ENCODE results near the gene RNF213. TPM values are rescaled to one million over a fixed set of nuclear protein-coding genes. Genes with fewer than 3 reads are reported as not detected.

Gene RNF213
- total and polyA plus RNA-seq, 2 of the 8 experiments (the other 6 are each of a cell fraction or from before 2014, with no cell fraction given): 33.8 to 62.8 TPM

DNA sequence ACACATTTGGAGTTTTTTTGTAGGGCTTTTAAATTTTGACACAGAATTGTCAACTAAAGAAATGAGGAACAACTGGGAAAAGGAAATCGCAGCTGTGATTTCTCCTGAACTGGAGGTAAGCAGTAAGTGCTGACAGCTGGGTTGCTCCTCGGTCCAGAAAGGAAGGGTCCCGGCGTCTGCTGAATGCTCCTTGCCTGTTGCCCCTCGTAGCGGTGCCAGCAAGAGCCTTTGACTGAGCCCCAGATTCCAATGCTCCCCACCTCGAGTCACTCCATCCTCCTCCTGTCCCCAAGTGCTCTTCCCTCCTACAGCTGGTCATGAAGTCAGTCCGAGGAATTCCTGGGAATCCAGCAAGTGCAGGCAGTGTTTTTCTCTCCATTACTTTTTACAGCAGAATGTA, 122.3 kb downstream of the RNF213 start:
- ChIA-PET POLR2A (ENCODE audit: partially characterized antibody) (no interaction called here), CTCF (ENCODE audit: partially characterized antibody) (interaction anchor here (1.0 to 2.2 kb wide), 3 partner anchors 8 to 22 kb away, joined by 3 to 4 read pairs (median 3); no protein-coding TSS in a partner anchor)
- WGBS, 2 experiments (ENCODE audit: extremely low coverage in 1 of 2, insufficient coverage in 1 of 2, insufficient read length in 1 of 2, insufficient replicate concordance in 2 of 2, low coverage in 1 of 2, low lambda C conversion rate in 2 of 2, missing lambda C conversion rate in 1 of 2): 93% methylated on average over 8 of the region's 8 CpGs; no CpG with 5 or more reads in 1 of the 2 experiments
- peaks cover 2 to 4% of the 10 kb centered on the region in 2 experiments for H4K20me1 ChIP-seq (replicated peaks in 1 of 2; ENCODE audit: control insufficient read depth in 1 of 2, insufficient read depth in 2 of 2, low read length in 2 of 2)
- FAIRE-seq (no peak), DNase-seq (ENCODE audit: low read depth in 1 of 2, low spot score in 2 of 2) (no peak)
- H3K4me2 ChIP-seq (ENCODE audit: insufficient read depth in 1 of 2, low read depth in 2 of 2, low read length in 2 of 2): no peak overlapping the region
- H3K14ac ChIP-seq (ENCODE audit: insufficient read length): no peak overlapping the region
- no peak overlapping the region for H2AFZ ChIP-seq (ENCODE audit: low read length)
- H3K4me1 ChIP-seq (replicated peaks in 1 of 4; ENCODE audit: control insufficient read depth in 3 of 4, insufficient read depth in 4 of 4, low read length in 3 of 4): no peaks in the 10 kb centered on the region
- H4K8ac ChIP-seq (ENCODE audit: extremely low read depth, insufficient read depth, low read length): no peak overlapping the region
- no peak overlapping the region for H2BK20ac ChIP-seq (ENCODE audit: low read length)
- no peaks in the 10 kb centered on the region for H3K79me2 ChIP-seq (ENCODE audit: control insufficient read depth in 1 of 2, insufficient read depth in 2 of 2, low read length in 2 of 2)
- H2AK5ac ChIP-seq (ENCODE audit: low read depth, low read length): no peak overlapping the region
- no peak overlapping the region for H3K27ac ChIP-seq (ENCODE audit: low read depth, low read length)
- H3K4ac ChIP-seq (replicated peaks; ENCODE audit: insufficient read length, low read depth, low read length): no peak overlapping the region
- no peak overlapping the region for H2BK12ac ChIP-seq (ENCODE audit: low read depth, low read length)
- H2BK15ac ChIP-seq (ENCODE audit: low read length): no peak overlapping the region
- no peak overlapping the region for H2BK120ac ChIP-seq (replicated peaks; ENCODE audit: low read depth, low read length)
- H4K5ac ChIP-seq (ENCODE audit: insufficient read length, low read depth, low read length): no peak overlapping the region
- no peak overlapping the region for H3K56ac ChIP-seq (replicated peaks; ENCODE audit: insufficient read length, low read depth, low read length)
- no peak overlapping the region for H4K91ac ChIP-seq (replicated peaks; ENCODE audit: insufficient read length, low read length)
- H3K23me2 ChIP-seq (ENCODE audit: low read depth, low read length): no peaks in the 10 kb centered on the region
- H3K9ac ChIP-seq (replicated peaks in 1 of 4; ENCODE audit: extremely low read depth in 1 of 4, low read depth in 3 of 4, low read length in 3 of 4): no peak overlapping the region
- no peaks in the 10 kb centered on the region for H3K27me3 ChIP-seq (replicated peaks in 1 of 4; ENCODE audit: control insufficient read depth in 3 of 4, extremely low read depth in 1 of 4, insufficient read depth in 3 of 4, low read length in 3 of 4)
- H3K36me3 ChIP-seq (ENCODE audit: control insufficient read depth in 2 of 4, insufficient read depth in 4 of 4, low read length in 3 of 4): peaks cover 22 to 61% (median 32%) of the 10 kb centered on the region in 4 experiments
- no peak overlapping the region for H2BK5ac ChIP-seq (ENCODE audit: low read depth, low read length)
- no peaks in the 10 kb centered on the region; the same call in none of the 2 replicates for H3K79me1 ChIP-seq (ENCODE audit: low read depth, low read length)
- H3K4me3 ChIP-seq (ENCODE audit: extremely low read depth in 1 of 4, insufficient read depth in 2 of 4, low read depth in 3 of 4, low read length in 4 of 4): no peak overlapping the region
- no peaks in the 10 kb centered on the region for H3K9me3 ChIP-seq (ENCODE audit: insufficient read depth in 2 of 2, low read depth in 1 of 2, low read length in 1 of 2)
- no peak overlapping the region for H3K18ac ChIP-seq (ENCODE audit: extremely low read depth, low read length)
- H3K23ac ChIP-seq (ENCODE audit: insufficient read length): no peak overlapping the region
- TF ChIP-seq HDAC6 (IDR thresholded peaks at IDR 0.05; ENCODE audit: low read depth, low read length) (no peak), SP1 (IDR thresholded peaks at IDR 0.05; ENCODE audit: low read depth, low read length) (no peak), KDM4A (IDR thresholded peaks at IDR 0.05; ENCODE audit: low read depth, low read length, severe bottlenecking) (no peak), SAP30 (IDR thresholded peaks at IDR 0.05; ENCODE audit: insufficient read depth, insufficient replicate concordance, low read length) (no peak), YY1 (IDR thresholded peaks at IDR 0.05; ENCODE audit: low read depth, low read length) (no peak), ASH2L (IDR thresholded peaks at IDR 0.05; ENCODE audit: low read length) (no peak), EP300 (IDR thresholded peaks at IDR 0.05; ENCODE audit: borderline replicate concordance in 1 of 2, low read depth in 2 of 2, low read length in 2 of 2) (no peak), SIRT6 (IDR thresholded peaks at IDR 0.05; ENCODE audit: low read length) (no peak)
- TF ChIP-seq, protein P1, sequence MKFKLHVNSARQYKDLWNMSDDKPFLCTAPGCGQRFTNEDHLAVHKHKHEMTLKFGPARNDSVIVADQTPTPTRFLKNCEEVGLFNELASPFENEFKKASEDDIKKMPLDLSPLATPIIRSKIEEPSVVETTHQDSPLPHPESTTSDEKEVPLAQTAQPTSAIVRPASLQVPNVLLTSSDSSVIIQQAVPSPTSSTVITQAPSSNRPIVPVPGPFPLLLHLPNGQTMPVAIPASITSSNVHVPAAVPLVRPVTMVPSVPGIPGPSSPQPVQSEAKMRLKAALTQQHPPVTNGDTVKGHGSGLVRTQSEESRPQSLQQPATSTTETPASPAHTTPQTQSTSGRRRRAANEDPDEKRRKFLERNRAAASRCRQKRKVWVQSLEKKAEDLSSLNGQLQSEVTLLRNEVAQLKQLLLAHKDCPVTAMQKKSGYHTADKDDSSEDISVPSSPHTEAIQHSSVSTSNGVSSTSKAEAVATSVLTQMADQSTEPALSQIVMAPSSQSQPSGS (IDR thresholded peaks at IDR 0.05; ENCODE audit: low read length): no peak
- TF ChIP-seq, protein P2, sequence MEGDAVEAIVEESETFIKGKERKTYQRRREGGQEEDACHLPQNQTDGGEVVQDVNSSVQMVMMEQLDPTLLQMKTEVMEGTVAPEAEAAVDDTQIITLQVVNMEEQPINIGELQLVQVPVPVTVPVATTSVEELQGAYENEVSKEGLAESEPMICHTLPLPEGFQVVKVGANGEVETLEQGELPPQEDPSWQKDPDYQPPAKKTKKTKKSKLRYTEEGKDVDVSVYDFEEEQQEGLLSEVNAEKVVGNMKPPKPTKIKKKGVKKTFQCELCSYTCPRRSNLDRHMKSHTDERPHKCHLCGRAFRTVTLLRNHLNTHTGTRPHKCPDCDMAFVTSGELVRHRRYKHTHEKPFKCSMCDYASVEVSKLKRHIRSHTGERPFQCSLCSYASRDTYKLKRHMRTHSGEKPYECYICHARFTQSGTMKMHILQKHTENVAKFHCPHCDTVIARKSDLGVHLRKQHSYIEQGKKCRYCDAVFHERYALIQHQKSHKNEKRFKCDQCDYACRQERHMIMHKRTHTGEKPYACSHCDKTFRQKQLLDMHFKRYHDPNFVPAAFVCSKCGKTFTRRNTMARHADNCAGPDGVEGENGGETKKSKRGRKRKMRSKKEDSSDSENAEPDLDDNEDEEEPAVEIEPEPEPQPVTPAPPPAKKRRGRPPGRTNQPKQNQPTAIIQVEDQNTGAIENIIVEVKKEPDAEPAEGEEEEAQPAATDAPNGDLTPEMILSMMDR (IDR thresholded peaks at IDR 0.05; ENCODE audit: control extremely low read depth in 1 of 3, insufficient read depth in 1 of 3, low read depth in 1 of 3, low read length in 3 of 3): no peak

Data from H1 (cell line).